H1 (cell line): ENCODE measurements around the gene ARHGEF40. TPM values are rescaled to one million over a fixed set of nuclear protein-coding genes. Genes with fewer than 3 reads are reported as not detected.

Experiments used
- CTCF ChIA-PET: fragments of 300-600 bp; sonication (Branson Sonifier 250); formaldehyde crosslinking; loops from one replicate; lab custom pipeline; 2021; ENCODE audit not compliant: partially characterized antibody; lab: Charles Lee
- POLR2A ChIA-PET: fragments of 300-600 bp; sonication (Branson Sonifier 250); formaldehyde crosslinking; loops from one replicate; lab custom pipeline; 2021; ENCODE audit warnings: inconsistent platforms; ENCODE audit not compliant: partially characterized antibody; lab: Charles Lee
- DNase-seq, 2 experiments: peaks; one replicate each; pipeline versions ENCODE4 v3.0.0 to v3.0.0-alpha.2; 2010 to 2022; ENCODE audit warnings: low spot score in 2 of 2, low read depth in 1 of 2, mixed read lengths in 1 of 2
- FAIRE-seq: peaks from 2 replicates; lab custom pipeline; 2011; peaks lifted over from hg19 to GRCh38; lab: Jason Lieb, UNC
- H2AFZ ChIP-seq: 2 replicates; pipeline ENCODE4 v1.8.1; 2012; ENCODE audit warnings: low read length, inconsistent platforms
- H2AK5ac ChIP-seq: 2 replicates; pipeline ENCODE4 v1.6.1; 2013; ENCODE audit warnings: low read depth, low read length
- H2BK120ac ChIP-seq: replicated peaks from 2 replicates; pipeline ENCODE3; 2013; ENCODE audit warnings: low read depth, low read length, inconsistent platforms
- H2BK12ac ChIP-seq: 2 replicates; pipeline ENCODE4 v1.6.1; 2013; ENCODE audit warnings: low read depth, low read length
- H2BK15ac ChIP-seq: 2 replicates; pipeline ENCODE4 v1.6.1; 2013; ENCODE audit warnings: low read length
- H2BK20ac ChIP-seq: 2 replicates; pipeline ENCODE4 v1.6.1; 2013; ENCODE audit warnings: low read length
- H2BK5ac ChIP-seq: 2 replicates; pipeline ENCODE4 v1.6.1; 2013; ENCODE audit warnings: low read depth, low read length
- H3K14ac ChIP-seq: 2 replicates; pipeline ENCODE4 v1.6.1; 2013; ENCODE audit warnings: inconsistent platforms; ENCODE audit not compliant: insufficient read length
- H3K18ac ChIP-seq: 2 replicates; pipeline ENCODE4 v1.6.1; 2013; ENCODE audit warnings: low read length; ENCODE audit errors: extremely low read depth
- H3K23ac ChIP-seq: 2 replicates; pipeline ENCODE4 v1.6.1; 2013; ENCODE audit warnings: inconsistent platforms; ENCODE audit not compliant: insufficient read length
- H3K23me2 ChIP-seq: 2 replicates; pipeline ENCODE4 v1.6.1; 2013; ENCODE audit warnings: low read depth, low read length
- H3K27ac ChIP-seq: 2 replicates; pipeline ENCODE4 v1.6.1; 2011; ENCODE audit warnings: low read depth, low read length, inconsistent platforms
- H3K27me3 ChIP-seq, 4 experiments: replicated peaks in 1 of 4; 1 replicate in 1 of 4; 2 replicates in 3 of 4; pipeline versions ENCODE4 v1.6.1 to v1.8.1; 2011 to 2013; ENCODE audit warnings: low read length in 3 of 4, mild to moderate bottlenecking in 3 of 4, inconsistent platforms in 2 of 4, mixed read lengths in 2 of 4, moderate library complexity in 1 of 4; ENCODE audit not compliant: control insufficient read depth in 3 of 4, insufficient read depth in 3 of 4; ENCODE audit errors: extremely low read depth in 1 of 4
- H3K36me3 ChIP-seq, 4 experiments: 2 replicates each; pipeline versions ENCODE4 v1.6.1 to v1.8.1; 2011 to 2013; ENCODE audit warnings: mild to moderate bottlenecking in 4 of 4, low read length in 3 of 4, moderate library complexity in 2 of 4, control low read depth in 1 of 4, inconsistent platforms in 1 of 4; ENCODE audit not compliant: insufficient read depth in 4 of 4, control insufficient read depth in 2 of 4
- H3K4ac ChIP-seq: replicated peaks from 2 replicates; pipeline ENCODE3; 2013; ENCODE audit warnings: low read length, low read depth, mixed read lengths, inconsistent platforms; ENCODE audit not compliant: insufficient read length
- H3K4me1 ChIP-seq, 4 experiments: replicated peaks in 1 of 4; 1 replicate in 1 of 4; 2 replicates in 3 of 4; pipeline versions ENCODE4 v1.6.1 to v1.8.1; 2011 to 2013; ENCODE audit warnings: low read length in 3 of 4, inconsistent platforms in 2 of 4, mixed read lengths in 1 of 4; ENCODE audit not compliant: insufficient read depth in 4 of 4, control insufficient read depth in 3 of 4
- H3K4me2 ChIP-seq, 2 experiments: 2 replicates each; pipeline versions ENCODE4 v1.6.1 to v1.8.1; 2011 to 2013; ENCODE audit warnings: low read depth in 2 of 2, low read length in 2 of 2, control low read depth in 1 of 2, inconsistent platforms in 1 of 2, mild to moderate bottlenecking in 1 of 2; ENCODE audit not compliant: insufficient read depth in 1 of 2
- H3K4me3 ChIP-seq, 4 experiments: fragments of 200-600, 300-600 bp in 1 of 4; sonication (generic), shearing (Covaris generic), sonication (Bioruptor Twin) in 1 of 4; 2 replicates each; pipeline versions ENCODE4 v1.5.1 to v1.8.1; 2011 to 2016; ENCODE audit warnings: low read length in 4 of 4, low read depth in 3 of 4, control low read depth in 2 of 4, inconsistent platforms in 2 of 4, mild to moderate bottlenecking in 2 of 4, mixed read lengths in 1 of 4, moderate library complexity in 1 of 4; ENCODE audit not compliant: insufficient read depth in 2 of 4; ENCODE audit errors: extremely low read depth in 1 of 4
- H3K56ac ChIP-seq: replicated peaks from 2 replicates; pipeline ENCODE3; 2013; ENCODE audit warnings: low read depth, mild to moderate bottlenecking, mixed read lengths, low read length, inconsistent platforms; ENCODE audit not compliant: insufficient read length
- H3K79me1 ChIP-seq: 2 replicates; pipeline ENCODE4 v1.6.1; 2013; ENCODE audit warnings: low read depth, low read length, control low read depth
- H3K79me2 ChIP-seq, 2 experiments: 2 replicates each; pipeline versions ENCODE4 v1.6.1 to v1.8.1; 2012 to 2013; ENCODE audit warnings: low read length in 2 of 2, mild to moderate bottlenecking in 2 of 2, inconsistent platforms in 1 of 2; ENCODE audit not compliant: insufficient read depth in 2 of 2, control insufficient read depth in 1 of 2
- H3K9ac ChIP-seq, 4 experiments: replicated peaks in 1 of 4; 1 replicate in 1 of 4; 2 replicates in 3 of 4; pipeline versions ENCODE4 v1.6.1 to v1.8.1; 2011 to 2013; ENCODE audit warnings: low read depth in 3 of 4, low read length in 3 of 4, control low read depth in 2 of 4, mild to moderate bottlenecking in 2 of 4, moderate library complexity in 2 of 4, inconsistent platforms in 1 of 4; ENCODE audit errors: extremely low read depth in 1 of 4
- H3K9me3 ChIP-seq, 2 experiments: 2 replicates each; pipeline versions ENCODE4 v1.6.1 to v1.8.1; 2012 to 2013; ENCODE audit warnings: mild to moderate bottlenecking in 2 of 2, moderate library complexity in 2 of 2, control low read depth in 1 of 2, inconsistent platforms in 1 of 2, low read depth in 1 of 2, low read length in 1 of 2, mixed read lengths in 1 of 2; ENCODE audit not compliant: insufficient read depth in 2 of 2
- H4K20me1 ChIP-seq, 2 experiments: replicated peaks in 1 of 2; 2 replicates each; pipeline versions ENCODE3 to v1.8.1; 2011 to 2013; ENCODE audit warnings: inconsistent platforms in 2 of 2, low read length in 2 of 2, mild to moderate bottlenecking in 1 of 2; ENCODE audit not compliant: insufficient read depth in 2 of 2, control insufficient read depth in 1 of 2
- H4K5ac ChIP-seq: 2 replicates; pipeline ENCODE4 v1.6.1; 2013; ENCODE audit warnings: low read length, low read depth, mixed read lengths, inconsistent platforms; ENCODE audit not compliant: insufficient read length
- H4K8ac ChIP-seq: 2 replicates; pipeline ENCODE4 v1.8.0; 2013; ENCODE audit warnings: mild to moderate bottlenecking, moderate library complexity, low read length, inconsistent platforms; ENCODE audit not compliant: insufficient read depth; ENCODE audit errors: extremely low read depth
- H4K91ac ChIP-seq: replicated peaks from 2 replicates; pipeline ENCODE3; 2013; ENCODE audit warnings: low read length, mixed read lengths, inconsistent platforms; ENCODE audit not compliant: insufficient read length
- EZH2 ChIP-seq: fragments of 200-600 bp; sonication (generic); IDR thresholded peaks from 2 replicates; pipeline ENCODE4 v1.7.1; 2012; ENCODE audit warnings: low read depth, mild to moderate bottlenecking, moderate library complexity, low read length, inconsistent platforms; ENCODE audit not compliant: severe bottlenecking
- MAFK ChIP-seq: IDR thresholded peaks from 2 replicates; pipeline ENCODE4 v1.6.1; 2012; ENCODE audit warnings: low read depth, mild to moderate bottlenecking, improper control_type of control experiment, low read length
- RXRA ChIP-seq: IDR thresholded peaks from 2 replicates; pipeline ENCODE4 v1.6.1; 2011; ENCODE audit warnings: low read depth, mild to moderate bottlenecking, low read length, moderate library complexity; ENCODE audit not compliant: insufficient read depth
- WGBS, 2 experiments: shearing (Covaris generic) in 1 of 2; methylation state at CpG; one replicate each; pipeline versions ENCODE4 v1.1.6 to v1.1.7; 2013 to 2015; ENCODE audit warnings: low lambda C conversion rate in 2 of 2, mixed read lengths in 2 of 2, inconsistent platforms in 1 of 2, low coverage in 1 of 2, missing lambda C conversion rate in 1 of 2; ENCODE audit not compliant: insufficient replicate concordance in 2 of 2, insufficient coverage in 1 of 2, insufficient read length in 1 of 2; ENCODE audit errors: extremely low coverage in 1 of 2, missing lambda C conversion rate in 1 of 2; 5-methylcytosine and 5-hydroxymethylcytosine counted together
- polyA plus RNA-seq, 7 experiments: library from polyadenylated mRNA; depleted of rRNA in 3 of 7; stranded (reverse) in 5 of 7; unstranded in 2 of 7; fragments of >200 nt in 5 of 7; fragments of 200-250 nt in 2 of 7; gene quantifications; 1 replicate in 5 of 7; 2 replicates in 1 of 7; 4 replicates in 1 of 7; pipeline versions ENCODE4 v1.2.1 to v1.2.3, GENCODE V29; 2011 to 2013; ENCODE audit warnings: missing spikeins in 2 of 7, mixed read lengths in 2 of 7
- total RNA-seq: library from RNA; stranded (reverse); fragmentation: NEBNext Ultra II Directional; extraction: Animal tissue kit (Norgen Biotek cat#: 25700); gene quantifications from 2 replicates; pipeline ENCODE4 v1.2.1, GENCODE V29; 2021

Gene ARHGEF40
- total and polyA plus RNA-seq, 2 of the 8 experiments (the other 6 are each of a cell fraction or from before 2014, with no cell fraction given) = 53.1 to 101 TPM

DNA sequence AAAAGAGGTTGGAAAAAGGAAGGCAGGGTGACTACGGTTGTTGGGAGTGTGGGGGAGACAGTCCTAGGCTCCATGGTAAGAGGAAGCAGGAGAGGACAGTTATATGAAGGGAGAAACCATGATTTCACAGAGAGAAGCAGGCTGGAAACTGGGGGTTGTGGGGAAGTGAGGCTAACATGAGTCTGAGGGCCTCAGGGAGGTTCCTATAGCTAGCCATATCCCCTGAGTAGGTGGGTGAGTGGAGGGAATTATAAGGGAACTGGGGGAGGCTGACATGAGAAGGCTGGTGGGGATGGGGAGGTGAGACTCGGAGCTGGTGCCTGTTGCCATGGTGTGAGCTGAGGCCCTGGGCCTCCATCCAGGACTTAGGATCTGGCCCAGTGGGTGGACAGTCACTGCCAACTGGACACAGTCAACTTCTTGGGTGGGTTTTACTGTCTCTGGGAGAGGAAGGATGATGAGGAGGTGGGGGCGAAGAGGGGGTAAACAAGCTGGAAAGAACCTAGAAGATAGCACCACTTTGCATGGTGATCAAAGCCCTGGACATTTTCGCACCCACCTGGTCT is 36.9 kb upstream of the ARHGEF40 start:
- FAIRE-seq (no peak), DNase-seq (no peak)
- Histone ChIP-seq H3K14ac (no peak overlapping the region), H3K4ac (no peak overlapping the region), H3K4me2 (no peak overlapping the region), H3K27ac (no peak overlapping the region), H2AK5ac (no peak overlapping the region), H3K4me1 (no peaks in the 10 kb centered on the region), H4K91ac (no peak overlapping the region), H3K23ac (no peak overlapping the region), H3K9ac (no peak overlapping the region), H3K79me1 (no peaks in the 10 kb centered on the region), H4K8ac (no peak overlapping the region), H3K23me2 (no peaks in the 10 kb centered on the region; the same call in 1 of the 2 replicates), H3K79me2 (no peaks in the 10 kb centered on the region), H3K18ac (no peak overlapping the region), H3K4me3 (no peak overlapping the region), H2AFZ (no peak overlapping the region), H3K9me3 (no peaks in the 10 kb centered on the region), H4K5ac (no peak overlapping the region), H2BK12ac (no peak overlapping the region), H3K27me3 (no peaks in the 10 kb centered on the region), H4K20me1 (no peaks in the 10 kb centered on the region), H3K36me3 (no peaks in the 10 kb centered on the region), H2BK20ac (no peak overlapping the region), H3K56ac (no peak overlapping the region), H2BK120ac (no peak overlapping the region), H2BK15ac (0 out of 2 replicates have a peak overlapping the region, but pooled peaks have one; percentile 6), H2BK5ac (no peak overlapping the region)
- POLR2A ChIA-PET = interaction anchor here (0.6 to 2.2 kb wide), 2 partner anchors 8 to 10 kb away, joined by 3 to 9 read pairs; partner anchors contain the start of gene NDRG2
- WGBS, 2 experiments = 83% methylated on average over 4 of the region's 4 CpGs; no CpG with 5 or more reads in 1 of the 2 experiments
- TF ChIP-seq MAFK = no peak
- no peak for TF ChIP-seq EZH2
- no peak for TF ChIP-seq RXRA
- CTCF ChIA-PET = interaction anchor here (1.0 to 8.8 kb wide), 12 partner anchors 9 to 71 kb away, joined by 3 to 152 read pairs (median 5); partner anchors contain the start of genes ARHGEF40 and NDRG2
